SK-N-SH treated with all-trans-retinoic acid at 6 μM for 48 hours (cell line): Measurements from ENCODE around the gene SDK1.

Experiments
- ARNTL ChIP-seq: fragments of 450-650 bp; formaldehyde crosslinking; IDR thresholded peaks from 2 replicates; pipeline ENCODE4 v1.5.0; 2020; ENCODE audit warnings: low read depth, mild to moderate bottlenecking, moderate library complexity, borderline replicate concordance
- PATZ1 ChIP-seq: fragments of 250-450 bp; sonication (Bioruptor Pico); IDR thresholded peaks from 2 replicates; pipeline ENCODE4 v1.8.0; 2020; ENCODE audit warnings: mild to moderate bottlenecking, moderate library complexity, borderline replicate concordance
- PPARA ChIP-seq: fragments of 250-450 bp; sonication (Bioruptor Pico); IDR thresholded peaks from 2 replicates; pipeline ENCODE4 v1.5.0; 2020; ENCODE audit warnings: mild to moderate bottlenecking, borderline replicate concordance
- RARB ChIP-seq: fragments of 250-450 bp; sonication (Bioruptor Pico); IDR thresholded peaks from 2 replicates; pipeline ENCODE4 v1.8.0; 2021; ENCODE audit warnings: mild to moderate bottlenecking, moderate library complexity
- TOX ChIP-seq: fragments of 250-450 bp; sonication (Bioruptor Pico); IDR thresholded peaks from 2 replicates; pipeline ENCODE4 v1.8.0; 2021; ENCODE audit warnings: mild to moderate bottlenecking, moderate library complexity, borderline replicate concordance
- ZC3H10 ChIP-seq: fragments of 250-450 bp; sonication (Bioruptor Pico); IDR thresholded peaks from 2 replicates; pipeline ENCODE4 v1.5.1; 2021; ENCODE audit warnings: mild to moderate bottlenecking, moderate library complexity
- ZFP3 ChIP-seq: fragments of 250-450 bp; sonication (Bioruptor Pico); IDR thresholded peaks from 2 replicates; pipeline ENCODE4 v1.5.0; 2020; ENCODE audit warnings: mild to moderate bottlenecking, moderate library complexity

- TF ChIP-seq ARNTL (CRISPR knock-in tag) (no peak), TOX (no peak), PATZ1 (CRISPR knock-in tag) (no peak), ZFP3 (no peak), RARB (CRISPR knock-in tag) (no peak), PPARA (no peak), ZC3H10 (CRISPR knock-in tag) (no peak)
These were observed 672.2 kb downstream of the SDK1 start for GRCh38 chr7:3973264-3973663.
